Hepatocyte (in vitro differentiated cells): ENCODE results near the gene UGT1A7.

Experiments used
- CTCF ChIP-seq: fragments of 200-600 bp; sonication (generic); IDR thresholded peaks from 2 replicates; pipeline ENCODE4 v1.5.1; 2016; ENCODE audit warnings: antibody characterized with exemption, mild to moderate bottlenecking; ENCODE audit not compliant: poor library complexity
- EZH2 ChIP-seq: fragments of 200-600 bp; sonication (generic); IDR thresholded peaks from 2 replicates; pipeline ENCODE4 v1.6.1; 2016; ENCODE audit warnings: antibody characterized with exemption, mild to moderate bottlenecking, borderline replicate concordance
- EZH2phosphoT487 ChIP-seq: fragments of 200-600 bp; sonication (generic); IDR thresholded peaks from one replicate; pipeline ENCODE4 v1.6.1; 2018; ENCODE audit warnings: antibody characterized with exemption, mild to moderate bottlenecking, low read depth, moderate library complexity; ENCODE audit not compliant: unreplicated experiment, severe bottlenecking

GRCh38 chr2:233764264-233764663 is 82.6 kb downstream of the UGT1A7 start:
- TF ChIP-seq CTCF (no peak), EZH2 (no peak), EZH2phosphoT487 (no peak)
